Astrocyte of the cerebellum (primary cell): ENCODE measurements around the gene CRYBG3.

Source experiments
- DNase-seq: peaks from one replicate; pipeline ENCODE4 v3.0.0-alpha.2; 2011; ENCODE audit warnings: low read depth
- H3K4me3 ChIP-seq: 2 replicates; pipeline ENCODE4 v1.5.1; 2011; ENCODE audit warnings: mild to moderate bottlenecking, low read depth, low read length, moderate library complexity
- CTCF ChIP-seq: IDR thresholded peaks from 2 replicates; pipeline ENCODE4 v1.5.1; 2012; ENCODE audit warnings: low read length, low read depth, moderate library complexity, mild to moderate bottlenecking; ENCODE audit errors: missing control alignments
- in situ Hi-C: cut with HindIII; loops from 2 replicates; pipeline ENCODE4 v1.10.0; 2017; ENCODE audit warnings: low sequenced_read_pairs

Gene CRYBG3

GRCh38 chr3:97969541-97969940, 147.7 kb downstream of the CRYBG3 start:
- DNase-seq = no peak
- TF ChIP-seq CTCF = no peak
- in situ Hi-C loops = no loop called here
- no peak overlapping the region for H3K4me3 ChIP-seq

DNA sequence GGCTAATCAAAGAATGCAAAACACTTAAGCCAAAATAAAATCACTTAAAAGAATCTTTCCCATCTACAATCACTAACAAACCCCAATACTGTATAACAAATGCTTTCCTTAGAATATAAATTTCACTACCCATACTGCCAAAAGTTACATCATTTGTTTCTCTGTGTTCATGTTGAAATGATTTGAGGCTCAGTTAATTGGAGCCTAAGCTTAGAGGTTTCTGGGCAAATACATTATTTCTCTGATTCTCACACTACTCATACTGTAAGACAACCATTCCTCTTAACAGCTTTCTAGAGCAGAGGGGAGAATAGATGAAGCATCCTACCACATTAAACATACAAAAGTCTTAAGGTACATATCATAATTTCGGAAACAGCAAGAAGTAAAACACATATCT, 148.3 kb downstream of the CRYBG3 start:
- no peak for DNase-seq
- no peak for TF ChIP-seq CTCF
- H3K4me3 ChIP-seq = no peak overlapping the region
- in situ Hi-C loops = no loop called here

- in situ Hi-C loops = no loop called here
- peak overlapping the region; percentile 57 for H3K4me3 ChIP-seq
- no peak for DNase-seq
- TF ChIP-seq CTCF = no peak
Measured at GRCh38 chr3:97970956-97971620, 149.3 kb downstream of the CRYBG3 start.

- DNase-seq = no peak
- peak within 1 kb of the TSS; percentile 57 for H3K4me3 ChIP-seq
- TF ChIP-seq CTCF = no peak
- in situ Hi-C loops = no loop called here
Measured at GRCh38 chr3:97971679-97972567, 150.1 kb downstream of the CRYBG3 start, which contains the start of gene RIOX2. Gene RIOX2, minus strand, starts transcription at chr3:97972431. Its CDS starts 4,838 bp downstream, at chr3:97967593.

- in situ Hi-C loops = no loop called here
- peak overlapping the region; percentile 57 for H3K4me3 ChIP-seq
- no peak for TF ChIP-seq CTCF
- no peak for DNase-seq
Measured at GRCh38 chr3:97972976-97973375, 151.2 kb downstream of the CRYBG3 start.

- no peak for DNase-seq
- in situ Hi-C loops = no loop called here
- H3K4me3 ChIP-seq = no peak overlapping the region
- TF ChIP-seq CTCF = no peak
Measured at GRCh38 chr3:97974996-97975395, 153.2 kb downstream of the CRYBG3 start.
